ENCODE results near the gene ATP6V1C2.

ATP6V1C2 gene

GRCh38 chr2:10732924-10733565 is 11.6 kb downstream of the ATP6V1C2 start:
- DNase-seq = no peak

GRCh38 chr2:10733566-10733925 is 12.1 kb downstream of the ATP6V1C2 start:
- no peak for DNase-seq

GRCh38 chr2:10733980-10734379 is 12.6 kb downstream of the ATP6V1C2 start:
- DNase-seq = no peak

GRCh38 chr2:10738192-10738591 is 16.8 kb downstream of the ATP6V1C2 start:
- DNase-seq = no peak

GRCh38 chr2:10740226-10740625 is 18.8 kb downstream of the ATP6V1C2 start:
- DNase-seq = no peak

- DNase-seq = no peak
Measured at GRCh38 chr2:10741139-10741538, 19.7 kb downstream of the ATP6V1C2 start.

- DNase-seq = no peak
Measured at GRCh38 chr2:10742666-10743065, 21.2 kb downstream of the ATP6V1C2 start.

GRCh38 chr2:10750610-10751009 is 29.2 kb downstream of the ATP6V1C2 start:
- DNase-seq = peak in 1 of 3 donors; percentile 12

- no peak for DNase-seq
Measured at GRCh38 chr2:10752236-10752635, 30.8 kb downstream of the ATP6V1C2 start.

- DNase-seq = no peak
Measured at GRCh38 chr2:10753156-10753555, 31.7 kb downstream of the ATP6V1C2 start.

- no peak for DNase-seq
Measured at GRCh38 chr2:10753876-10754275, 32.4 kb downstream of the ATP6V1C2 start.

- DNase-seq = no peak
Measured at GRCh38 chr2:10755621-10756020, 34.2 kb downstream of the ATP6V1C2 start.

- DNase-seq = no peak
Measured at GRCh38 chr2:10757814-10758286, 36.4 kb downstream of the ATP6V1C2 start.

- no peak for DNase-seq
Measured at GRCh38 chr2:10759151-10759714, 37.8 kb downstream of the ATP6V1C2 start.

GRCh38 chr2:10760794-10761504 is 39.5 kb downstream of the ATP6V1C2 start:
- DNase-seq = no peak

GRCh38 chr2:10761591-10761990 is 40.2 kb downstream of the ATP6V1C2 start:
- no peak for DNase-seq

- DNase-seq = peak in 2 of 3 donors; percentile 16 to 28
Measured at GRCh38 chr2:10762651-10763460, 41.4 kb downstream of the ATP6V1C2 start.

- no peak for DNase-seq
Measured at GRCh38 chr2:10763461-10763800, 42.0 kb downstream of the ATP6V1C2 start.

GRCh38 chr2:10764096-10764785 is 42.8 kb downstream of the ATP6V1C2 start:
- no peak for DNase-seq

GRCh38 chr2:10764896-10765295 is 43.5 kb downstream of the ATP6V1C2 start:
- DNase-seq = no peak

GRCh38 chr2:10765461-10765860 is 44.0 kb downstream of the ATP6V1C2 start:
- DNase-seq = no peak

GRCh38 chr2:10765914-10766313 is 44.5 kb downstream of the ATP6V1C2 start:
- no peak for DNase-seq

- DNase-seq = no peak
Measured at GRCh38 chr2:10768063-10768507, 46.7 kb downstream of the ATP6V1C2 start.
